Stimulated activated CD8-positive, alpha-beta memory T cell treated with anti-CD3 and anti-CD28 coated beads, Interleukin-15, amount 100 ng/mL, for 24 hours (primary cell): ENCODE results near the gene ZNF483.
"Not testable (repeated sequence)": the region's sequence is repeated elsewhere in the genome, so short reads cannot be mapped to it uniquely, and the experiment has no call there.

Source experiments
- DNase-seq: peaks from one replicate; pipeline ENCODE4 v3.0.0-alpha.2; 2020; ENCODE audit warnings: low read depth

The ZNF483 gene

GRCh38 chr9:111525056-111525977 lies at the start of gene ZNF483:
ZNF483 (plus strand) TSS chr9:111525179; CDS start chr9:111527396, 2,217 bp downstream.
- peak; percentile 43 for DNase-seq

- no peak for DNase-seq
These were observed 49.8 kb upstream of the ZNF483 start for GRCh38 chr9:111475195-111475594.

GRCh38 chr9:111477677-111478076 lies 47.3 kb upstream of the ZNF483 start:
- no peak for DNase-seq

DNA sequence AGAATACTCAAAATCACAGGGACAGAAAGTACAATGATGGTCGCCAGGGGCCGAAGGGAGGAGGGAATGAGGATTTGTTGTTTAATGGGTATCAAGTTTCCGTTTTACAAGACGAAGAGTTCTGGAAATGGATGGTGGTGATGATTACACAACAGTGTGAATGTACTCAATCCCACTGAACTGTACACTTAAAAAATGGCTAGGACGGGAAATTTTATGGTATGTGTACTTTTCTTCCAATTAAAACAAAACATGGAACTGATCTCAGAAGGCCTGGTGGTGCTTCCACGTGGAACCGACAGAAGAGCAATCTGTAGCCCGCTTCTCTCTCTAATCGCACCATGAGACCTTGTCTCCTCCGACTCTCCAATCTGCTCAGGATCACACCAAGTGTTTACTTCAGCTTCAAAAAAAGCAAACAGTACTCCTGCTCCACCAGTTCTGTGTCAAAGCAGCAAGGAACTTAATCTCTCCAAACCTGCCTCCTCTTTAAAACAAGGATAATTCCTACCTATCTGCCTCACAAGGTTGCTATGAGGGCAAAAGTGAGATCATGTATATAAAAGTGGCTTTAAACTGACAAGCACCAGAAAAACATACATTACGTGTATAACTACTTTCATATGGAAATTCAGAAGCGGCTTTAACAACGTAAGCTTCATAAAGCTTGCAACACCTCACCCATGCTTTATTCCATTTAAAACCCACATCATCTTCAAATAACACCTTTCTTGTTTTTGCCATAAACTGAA lies 42.9 kb upstream of the ZNF483 start:
- DNase-seq = no peak

- peak; percentile 30 for DNase-seq
These were observed 42.1 kb upstream of the ZNF483 start for GRCh38 chr9:111482694-111483438.

- DNase-seq = peak; percentile 13
These were observed 41.5 kb upstream of the ZNF483 start for GRCh38 chr9:111483439-111483857.

GRCh38 chr9:111483858-111484571 lies 41.0 kb upstream of the ZNF483 start, which contains the start of gene ECPAS:
ECPAS (minus strand) TSS chr9:111484383; CDS start chr9:111472918, 11,465 bp downstream.
- DNase-seq = peak; percentile 47

GRCh38 chr9:111484572-111484894 lies 40.4 kb upstream of the ZNF483 start:
- no peak for DNase-seq

DNA sequence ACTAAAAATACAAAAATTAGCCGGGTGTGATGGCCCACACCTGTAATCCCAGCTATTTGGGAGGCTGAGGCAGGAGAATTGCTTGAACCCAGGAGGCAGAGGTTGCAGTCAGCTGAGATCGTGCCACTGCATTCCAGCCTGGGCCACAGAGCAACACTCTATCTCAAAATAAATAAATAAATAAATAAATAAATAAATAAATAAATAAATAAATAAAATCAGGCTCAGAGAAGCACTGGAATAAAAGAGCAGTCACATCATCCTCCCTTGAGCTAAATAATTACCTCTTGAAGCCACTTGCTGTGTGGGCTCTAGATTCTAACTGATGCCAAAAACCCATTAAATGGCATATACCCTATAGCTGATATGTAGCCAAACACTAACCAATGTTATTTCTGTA lies 27.8 kb upstream of the ZNF483 start:
- DNase-seq = not testable (repeated sequence)

DNA sequence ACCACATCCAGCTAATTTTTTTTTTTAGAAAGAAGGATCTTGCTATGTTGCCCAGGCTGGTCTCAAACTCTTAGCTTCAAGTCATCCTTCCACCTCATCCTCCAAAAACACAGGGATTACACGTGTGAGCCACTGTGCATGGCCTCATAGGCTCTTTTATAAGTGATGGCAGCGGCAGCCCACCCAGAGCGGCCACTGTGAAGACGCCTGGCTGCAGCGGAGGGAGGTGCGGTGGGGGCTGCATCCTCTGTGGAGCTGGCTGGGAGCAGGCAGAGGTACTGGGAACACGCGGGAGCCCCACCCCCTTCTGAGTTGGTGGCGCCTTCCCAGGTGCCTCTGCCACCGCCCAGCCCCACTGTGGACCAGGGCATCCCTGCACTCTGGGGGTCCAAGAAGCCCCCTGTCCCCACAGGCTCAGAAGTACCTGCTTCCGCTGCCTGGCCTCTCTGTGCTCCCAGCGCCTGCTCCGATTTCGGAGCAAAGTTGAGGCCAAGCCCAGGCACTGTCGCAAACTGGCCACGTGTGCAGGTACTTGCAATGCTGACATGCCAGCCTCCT lies 23.9 kb upstream of the ZNF483 start:
- DNase-seq = no peak

- no peak for DNase-seq
These were observed 23.3 kb upstream of the ZNF483 start for GRCh38 chr9:111501648-111502047.

DNA sequence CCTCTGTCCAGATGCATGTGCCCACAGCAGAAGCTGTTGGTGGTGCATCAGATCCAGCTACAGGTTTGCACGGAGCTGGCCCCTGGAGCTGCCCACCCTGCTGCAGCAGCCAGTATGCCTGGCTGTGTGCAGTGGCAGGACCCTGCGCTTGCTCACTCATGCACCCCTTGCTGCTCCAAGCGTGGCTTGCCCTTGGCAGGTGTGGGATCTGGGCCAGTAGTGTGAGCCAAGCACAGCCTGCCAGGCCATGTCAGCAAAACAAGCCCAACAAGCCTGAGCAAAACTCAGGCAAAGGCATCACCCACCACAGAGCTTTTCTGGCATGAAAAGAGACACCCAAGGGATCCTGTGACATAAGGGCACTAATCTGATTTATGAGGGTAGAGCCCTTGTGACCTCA lies 22.5 kb upstream of the ZNF483 start:
- no peak for DNase-seq

GRCh38 chr9:111511581-111511980 lies 13.4 kb upstream of the ZNF483 start:
- not testable (repeated sequence) for DNase-seq

DNA sequence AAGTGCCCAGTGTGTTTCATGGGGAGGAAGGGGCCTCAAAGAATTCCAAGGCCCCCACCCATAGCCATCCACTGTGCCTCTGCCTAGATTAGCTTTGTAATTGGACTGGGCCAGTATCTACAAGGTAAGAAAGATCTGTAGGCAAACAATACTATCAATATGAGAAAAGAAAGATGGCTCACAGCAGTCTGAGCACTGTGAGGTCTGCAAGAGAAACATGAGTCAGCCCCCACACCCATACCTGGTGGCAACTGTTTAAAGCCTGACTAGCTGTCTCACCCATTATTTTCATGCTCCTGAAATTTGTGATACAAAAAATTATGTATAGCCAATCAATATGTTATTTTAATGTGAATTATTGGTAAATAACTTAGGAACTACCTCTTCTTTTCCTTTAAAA lies 10.0 kb upstream of the ZNF483 start:
- DNase-seq = no peak

DNA sequence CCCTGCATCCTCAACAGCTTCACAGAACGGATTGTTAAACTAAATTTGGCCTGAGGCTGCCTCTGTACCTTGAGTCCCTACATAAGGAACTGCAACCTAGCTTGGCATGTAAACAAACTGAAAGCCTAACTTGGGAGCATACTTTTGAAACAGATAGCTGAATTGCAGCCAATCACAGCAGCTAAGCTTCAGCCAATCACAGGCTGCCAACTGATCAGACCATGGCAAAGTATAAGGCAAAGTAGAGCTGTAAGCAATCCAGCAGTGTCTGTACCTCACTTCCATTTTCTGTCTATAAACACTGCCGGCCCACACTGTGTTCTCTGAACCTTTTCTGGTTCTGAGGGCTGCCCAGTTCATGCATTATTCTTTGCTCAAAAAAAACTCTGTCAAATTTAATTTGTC lies 8.9 kb upstream of the ZNF483 start:
- DNase-seq = no peak

DNA sequence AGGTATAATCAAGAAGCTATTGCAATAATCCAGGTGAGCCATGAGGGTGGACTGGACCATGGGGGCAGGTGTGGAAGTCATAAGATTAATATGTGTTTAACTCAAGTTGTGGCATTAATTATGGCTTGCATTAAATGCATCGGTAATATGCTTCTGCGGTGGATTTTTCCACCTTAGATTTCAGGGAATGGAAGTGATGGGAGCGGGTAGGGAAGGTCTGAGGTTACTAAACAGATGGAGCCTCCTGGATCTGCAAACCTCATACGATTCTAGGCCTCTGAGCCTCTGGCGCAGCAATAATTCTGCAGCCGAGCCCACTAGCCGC lies 286 bp upstream of the ZNF483 start:
- DNase-seq = no peak

GRCh38 chr9:111527347-111527746 lies 2.4 kb downstream of the ZNF483 start:
- no peak for DNase-seq

GRCh38 chr9:111529787-111530186 lies 4.8 kb downstream of the ZNF483 start:
- no peak for DNase-seq

- DNase-seq = no peak
These were observed 6.7 kb downstream of the ZNF483 start for GRCh38 chr9:111531716-111532115.

GRCh38 chr9:111533099-111533790 lies 8.3 kb downstream of the ZNF483 start:
- DNase-seq = no peak
